DOHH2 (cell line): ENCODE results near the gene BLOC1S4.

Experiments used
- H3F3A ChIP-seq: fragments of 200-600 bp; sonication (generic), shearing (Covaris generic); 2 replicates; pipeline ENCODE4 v1.6.0; 2016; ENCODE audit warnings: antibody characterized with exemption, mild to moderate bottlenecking; ENCODE audit not compliant: control insufficient read depth, insufficient read depth
- H3K27ac ChIP-seq: fragments of 200-600 bp; sonication (generic); 2 replicates; pipeline ENCODE4 v1.5.1; 2014; ENCODE audit warnings: low read depth, mild to moderate bottlenecking, low read length, moderate library complexity
- H3K27me3 ChIP-seq: fragments of 200-600 bp; sonication (generic); 2 replicates; pipeline ENCODE4 v1.6.1; 2014; ENCODE audit warnings: mild to moderate bottlenecking, low read length, mixed read lengths; ENCODE audit not compliant: control insufficient read depth
- H3K36me3 ChIP-seq: fragments of 200-600 bp; sonication (generic); 2 replicates; pipeline ENCODE4 v1.6.1; 2014; ENCODE audit warnings: mild to moderate bottlenecking, low read length, moderate library complexity, mixed read lengths; ENCODE audit not compliant: control insufficient read depth
- H3K4me1 ChIP-seq: fragments of 200-600 bp; sonication (generic); 2 replicates; pipeline ENCODE4 v1.6.1; 2014; ENCODE audit warnings: mild to moderate bottlenecking, low read length, mixed read lengths; ENCODE audit not compliant: control insufficient read depth
- H3K4me2 ChIP-seq: fragments of 200-600 bp; sonication (generic); 2 replicates; pipeline ENCODE4 v1.6.0; 2014; ENCODE audit warnings: mild to moderate bottlenecking, low read length, moderate library complexity
- H3K4me3 ChIP-seq: fragments of 200-600 bp; sonication (generic); 2 replicates; pipeline ENCODE4 v1.5.1; 2014; ENCODE audit warnings: mild to moderate bottlenecking, low read length, mixed read lengths
- H3K79me2 ChIP-seq: fragments of 200-600 bp; sonication (generic); 2 replicates; pipeline ENCODE4 v1.6.1; 2014; ENCODE audit warnings: mild to moderate bottlenecking, low read length, mixed read lengths; ENCODE audit not compliant: control insufficient read depth
- H3K9me2 ChIP-seq: fragments of 200-600 bp; sonication (generic); replicated peaks from 2 replicates; pipeline ENCODE4 v1.6.1; 2014; ENCODE audit warnings: mild to moderate bottlenecking, low read length, mixed read lengths; ENCODE audit not compliant: control insufficient read depth
- H3K9me3 ChIP-seq: fragments of 200-600 bp; sonication (generic); 2 replicates; pipeline ENCODE4 v1.6.1; 2014; ENCODE audit warnings: antibody characterized with exemption, low read length, mixed read lengths; ENCODE audit not compliant: control insufficient read depth, insufficient read depth
- H4K20me1 ChIP-seq: fragments of 200-600 bp; sonication (generic); 2 replicates; pipeline ENCODE4 v1.6.0; 2014; ENCODE audit warnings: low read depth, mild to moderate bottlenecking, antibody characterized with exemption, low read length, moderate library complexity; ENCODE audit not compliant: control insufficient read depth, insufficient read depth
- CTCF ChIP-seq: fragments of 200-600 bp; sonication (generic); IDR thresholded peaks from one replicate; pipeline ENCODE4 v1.5.1; 2014; ENCODE audit warnings: antibody characterized with exemption, mild to moderate bottlenecking, low read depth, low read length; ENCODE audit not compliant: poor library complexity, severe bottlenecking
- EZH2phosphoT487 ChIP-seq: fragments of 200-600 bp; sonication (generic); IDR thresholded peaks from 2 replicates; pipeline ENCODE4 v1.6.1; 2017; ENCODE audit warnings: borderline replicate concordance, mild to moderate bottlenecking, antibody characterized with exemption, low read length, moderate library complexity, mixed read lengths

The BLOC1S4 gene

GRCh38 chr4:6701371-6701770, 14.6 kb upstream of the BLOC1S4 start:
- Histone ChIP-seq H4K20me1 (no peaks in the 10 kb centered on the region), H3F3A (no peaks in the 10 kb centered on the region), H3K4me1 (no peaks in the 10 kb centered on the region), H3K9me3 (no peaks in the 10 kb centered on the region), H3K9me2 (no peaks in the 10 kb centered on the region), H3K4me2 (no peak overlapping the region), H3K79me2 (peaks cover 37% of the 10 kb centered on the region), H3K27me3 (no peaks in the 10 kb centered on the region), H3K27ac (no peak overlapping the region), H3K4me3 (no peak overlapping the region), H3K36me3 (peaks cover 24% of the 10 kb centered on the region)
- TF ChIP-seq EZH2phosphoT487 (no peak), CTCF (peak; percentile 58)

GRCh38 chr4:6702761-6703160, 13.2 kb upstream of the BLOC1S4 start:
- H3F3A ChIP-seq: no peaks in the 10 kb centered on the region
- no peaks in the 10 kb centered on the region for H3K27me3 ChIP-seq
- no peak overlapping the region for H3K4me3 ChIP-seq
- no peaks in the 10 kb centered on the region for H3K9me2 ChIP-seq
- no peak overlapping the region for H3K4me2 ChIP-seq
- peaks cover 3% of the 10 kb centered on the region; the same call in 1 of the 2 replicates for H4K20me1 ChIP-seq
- peaks cover 38% of the 10 kb centered on the region for H3K36me3 ChIP-seq
- H3K9me3 ChIP-seq: peaks cover under 1% of the 10 kb centered on the region; the same call in 1 of the 2 replicates
- peaks cover 51% of the 10 kb centered on the region for H3K79me2 ChIP-seq
- peaks cover 7% of the 10 kb centered on the region for H3K4me1 ChIP-seq
- no peak overlapping the region for H3K27ac ChIP-seq
- TF ChIP-seq CTCF: no peak

- peaks cover 3% of the 10 kb centered on the region; the same call in 1 of the 2 replicates for H4K20me1 ChIP-seq
- H3K36me3 ChIP-seq: peaks cover 48% of the 10 kb centered on the region
- no peak overlapping the region for H3K27ac ChIP-seq
- H3K4me1 ChIP-seq: peaks cover 17% of the 10 kb centered on the region
- H3K27me3 ChIP-seq: no peaks in the 10 kb centered on the region
- no peaks in the 10 kb centered on the region for H3K9me2 ChIP-seq
- no peak overlapping the region for H3K4me2 ChIP-seq
- peaks cover 11% of the 10 kb centered on the region; the same call in 1 of the 2 replicates for H3K9me3 ChIP-seq
- TF ChIP-seq CTCF (no peak), EZH2phosphoT487 (no peak)
- H3K4me3 ChIP-seq: no peak overlapping the region
- no peaks in the 10 kb centered on the region for H3F3A ChIP-seq
- peaks cover 61% of the 10 kb centered on the region for H3K79me2 ChIP-seq
Measured at GRCh38 chr4:6703786-6704185, 12.2 kb upstream of the BLOC1S4 start.

- H3K4me1 ChIP-seq: peaks cover 30% of the 10 kb centered on the region
- H3K36me3 ChIP-seq: peaks cover 54% of the 10 kb centered on the region
Measured at GRCh38 chr4:6705646-6706045, 10.3 kb upstream of the BLOC1S4 start.

More at GRCh38 chr4:6705646-6706045, 10.3 kb upstream of the BLOC1S4 start:
- peaks cover 3% of the 10 kb centered on the region; the same call in 1 of the 2 replicates for H4K20me1 ChIP-seq
- H3K27ac ChIP-seq: no peak overlapping the region
- H3K4me2 ChIP-seq: no peak overlapping the region
- no peaks in the 10 kb centered on the region for H3K9me2 ChIP-seq
- no peaks in the 10 kb centered on the region for H3K27me3 ChIP-seq
- peaks cover 21% of the 10 kb centered on the region for H3K9me3 ChIP-seq
- H3K4me3 ChIP-seq: no peak overlapping the region
- no peak for TF ChIP-seq CTCF
- no peak for TF ChIP-seq EZH2phosphoT487
- H3K79me2 ChIP-seq: peaks cover 69% of the 10 kb centered on the region
- H3F3A ChIP-seq: no peaks in the 10 kb centered on the region
